DMS53 (cell line): ENCODE data around the gene GCNT2.
"Not testable (repeated sequence)": the region's sequence is repeated elsewhere in the genome, so short reads cannot be mapped to it uniquely, and the experiment has no call there.

Experiments used
- DNase-seq: peaks from one replicate; lab custom pipeline; 2025; lab: John Stamatoyannopoulos, UW

The GCNT2 gene

DNA sequence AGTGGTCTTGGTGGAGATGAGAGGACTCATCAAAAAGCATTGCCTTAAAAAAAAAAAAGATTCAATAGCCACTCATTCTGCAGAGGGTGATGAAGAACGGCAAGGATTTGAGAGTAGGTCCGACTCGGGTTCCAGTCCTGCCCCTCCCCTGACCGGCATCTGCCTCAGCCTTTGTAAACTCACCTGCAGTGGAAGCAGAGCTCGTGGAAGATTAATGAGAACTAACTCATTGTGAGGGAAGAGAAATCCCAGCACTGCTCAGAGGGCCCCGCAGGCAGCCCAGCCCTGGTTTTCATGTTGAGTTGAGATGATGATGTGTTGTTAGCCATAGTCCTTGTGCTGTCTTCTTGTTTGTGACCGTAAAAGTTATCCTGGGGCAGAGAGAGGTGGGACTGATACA, 59.4 kb downstream of the GCNT2 start:
- DNase-seq: no peak

DNA sequence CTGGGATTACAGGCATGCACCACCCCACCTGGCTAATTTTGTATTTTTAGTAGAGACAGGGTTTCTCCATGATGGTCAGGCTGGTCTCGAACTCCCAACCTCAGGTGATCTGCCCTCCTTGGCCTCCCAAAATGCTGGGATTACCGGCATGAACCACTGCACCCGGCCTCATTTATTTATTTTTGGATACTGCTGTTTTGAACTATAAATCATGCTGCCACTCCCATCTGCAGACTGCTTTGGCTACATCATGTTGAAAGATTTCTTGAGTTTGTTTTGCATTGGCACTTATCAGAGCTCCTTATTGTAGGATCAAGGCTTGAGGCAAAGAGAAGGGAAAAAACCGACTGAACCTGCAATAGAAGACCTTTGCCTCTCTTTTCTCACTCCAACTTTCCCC, 60.3 kb downstream of the GCNT2 start:
- not testable (repeated sequence) for DNase-seq

DNA sequence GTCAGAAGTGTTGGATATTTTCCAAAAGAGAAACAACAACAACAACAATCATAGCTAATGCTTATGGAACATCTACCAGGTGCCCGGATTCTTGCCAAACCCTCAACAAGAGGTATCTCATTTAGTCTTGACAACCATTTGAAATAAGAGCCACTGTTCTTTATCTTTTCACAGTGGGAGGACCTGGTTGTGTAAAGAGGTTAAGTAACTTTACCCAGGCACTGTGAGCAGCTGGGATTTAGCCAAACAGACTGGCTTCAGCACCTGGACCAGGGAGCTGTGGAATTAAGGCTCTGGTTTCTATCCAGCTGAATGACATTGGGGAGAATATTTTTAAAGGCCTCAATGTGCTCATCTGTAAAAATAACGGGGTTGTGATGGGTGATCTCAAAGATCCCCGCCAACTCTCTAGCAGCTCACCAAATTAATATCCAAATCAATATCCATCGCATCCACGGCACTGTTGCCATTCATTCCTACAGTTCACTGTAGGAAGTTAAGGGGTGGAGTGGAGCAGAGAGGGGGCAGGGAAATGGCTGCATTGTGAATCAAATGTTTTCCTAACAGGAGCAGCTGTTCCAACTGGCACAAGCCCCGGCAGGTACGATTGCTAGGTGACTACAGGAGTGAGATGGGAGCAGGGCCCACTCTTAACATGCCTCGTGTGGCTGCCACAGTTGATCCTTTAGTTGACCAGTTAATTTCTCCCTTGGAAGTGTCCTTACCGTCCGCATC, 61.8 kb downstream of the GCNT2 start:
- DNase-seq: peak; percentile 72

DNA sequence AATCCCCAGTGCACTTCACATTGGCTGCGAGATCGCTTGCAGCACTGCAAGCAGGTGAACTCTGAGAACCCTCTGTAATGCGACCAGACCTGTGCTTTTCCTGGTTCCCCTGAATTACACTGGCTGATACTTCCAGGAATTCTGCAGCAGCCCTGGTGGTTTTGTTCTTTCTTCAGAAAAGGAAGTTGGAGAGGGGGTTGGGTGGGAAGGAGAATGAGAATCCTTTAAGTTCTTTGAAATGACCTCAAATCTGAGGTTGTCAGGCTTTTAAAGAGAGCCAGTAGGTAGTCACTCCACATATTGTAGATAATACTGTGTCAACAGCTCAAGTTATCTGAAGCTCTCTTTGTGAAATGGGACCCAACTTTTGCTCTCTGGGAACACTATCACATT, 62.4 kb downstream of the GCNT2 start:
- peak; percentile 51 for DNase-seq

DNA sequence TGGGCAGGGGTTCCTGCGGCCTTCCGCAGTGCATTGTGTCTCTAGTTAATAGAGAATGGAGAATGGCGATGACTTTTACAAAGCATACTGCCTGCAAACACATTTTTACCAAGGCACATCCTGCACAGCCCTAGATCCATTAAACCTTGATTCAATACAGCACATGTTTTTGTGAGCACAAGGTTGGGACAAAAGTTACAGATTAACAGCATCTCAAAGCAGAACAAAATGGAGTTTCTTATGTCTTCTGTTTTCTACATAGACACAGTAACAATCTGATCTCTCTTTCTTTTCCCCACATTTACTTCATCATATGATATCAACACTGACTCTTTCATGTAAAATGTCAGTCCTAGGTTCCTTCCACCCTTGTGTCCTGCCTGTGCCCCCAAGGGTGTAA, 63.5 kb downstream of the GCNT2 start:
- no peak for DNase-seq

DNA sequence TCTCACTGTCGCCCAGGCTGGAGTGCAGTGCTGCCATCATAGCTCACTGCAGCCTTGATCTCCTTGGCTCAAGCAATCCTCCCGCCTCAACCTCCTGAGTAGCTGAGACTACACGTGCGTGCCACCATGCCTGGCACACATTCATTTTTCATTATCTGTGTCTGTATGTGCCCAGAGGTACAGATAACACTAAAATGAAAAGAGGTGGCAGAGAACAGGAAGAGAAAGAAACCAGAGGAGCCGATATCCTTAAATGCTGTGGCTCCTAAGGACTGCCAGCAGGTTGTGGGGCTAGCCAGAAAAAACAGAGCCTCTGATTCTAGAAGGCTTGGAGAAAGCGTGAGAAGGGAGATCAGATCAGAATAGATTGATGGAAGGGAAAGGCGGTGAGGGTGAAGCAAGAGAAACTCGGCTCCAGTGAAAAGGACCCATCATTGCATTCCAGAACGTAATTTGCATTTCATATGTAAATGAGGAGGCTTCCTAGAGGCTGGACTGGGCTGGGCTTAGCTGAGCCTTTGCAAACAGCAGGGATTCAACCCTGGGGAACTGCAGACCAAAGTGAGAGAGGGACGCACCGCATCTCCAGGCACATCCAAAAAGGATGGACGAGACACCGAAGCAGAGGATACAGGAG, 64.2 kb downstream of the GCNT2 start:
- no peak for DNase-seq

DNA sequence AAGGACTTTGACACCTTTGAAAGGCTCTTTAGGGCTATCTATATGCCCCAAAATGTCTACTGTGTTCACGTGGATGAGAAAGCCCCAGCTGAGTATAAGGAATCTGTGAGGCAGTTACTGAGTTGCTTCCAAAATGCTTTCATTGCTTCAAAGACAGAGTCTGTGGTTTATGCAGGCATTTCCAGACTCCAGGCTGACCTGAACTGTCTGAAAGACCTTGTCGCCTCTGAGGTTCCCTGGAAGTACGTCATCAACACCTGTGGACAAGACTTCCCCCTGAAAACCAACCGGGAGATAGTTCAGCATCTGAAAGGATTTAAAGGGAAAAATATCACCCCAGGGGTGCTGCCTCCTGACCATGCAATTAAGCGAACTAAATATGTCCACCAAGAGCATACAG, 65.2 kb downstream of the GCNT2 start:
- DNase-seq: no peak

DNA sequence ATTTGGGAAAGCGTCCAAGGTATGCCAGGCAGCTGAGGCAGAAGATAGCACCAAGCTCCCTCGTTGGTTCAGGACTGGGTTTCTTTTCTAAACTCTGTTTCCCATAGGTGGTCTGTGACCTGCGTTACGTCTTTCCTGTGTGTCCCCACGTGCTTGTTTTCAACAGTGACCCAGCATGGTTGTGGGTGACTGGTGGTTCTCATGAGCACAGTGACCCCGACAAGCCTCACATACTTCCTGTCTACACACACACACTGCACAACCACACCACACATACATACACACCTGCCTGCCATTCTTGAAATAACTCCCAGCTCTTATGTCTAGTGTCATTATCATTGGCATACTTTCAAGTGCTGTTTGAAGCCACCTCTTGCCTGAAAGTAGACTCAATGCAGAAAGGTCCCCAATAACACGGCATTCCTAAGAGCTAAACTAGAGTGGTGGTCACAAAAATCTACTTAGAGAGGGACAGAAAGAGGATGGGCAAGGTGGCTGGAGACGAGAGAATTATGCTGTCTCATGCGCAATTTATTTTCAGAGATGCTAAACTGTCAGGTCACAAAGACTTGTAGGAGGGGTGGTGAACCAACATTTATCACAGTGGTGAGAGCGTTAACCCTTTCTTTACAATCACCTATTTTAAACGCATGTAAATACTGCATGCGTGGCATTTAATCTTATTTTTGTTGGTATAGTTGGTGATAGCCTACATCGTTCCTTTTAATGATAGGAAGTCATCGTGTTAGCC, 66.7 kb downstream of the GCNT2 start:
- no peak for DNase-seq

DNA sequence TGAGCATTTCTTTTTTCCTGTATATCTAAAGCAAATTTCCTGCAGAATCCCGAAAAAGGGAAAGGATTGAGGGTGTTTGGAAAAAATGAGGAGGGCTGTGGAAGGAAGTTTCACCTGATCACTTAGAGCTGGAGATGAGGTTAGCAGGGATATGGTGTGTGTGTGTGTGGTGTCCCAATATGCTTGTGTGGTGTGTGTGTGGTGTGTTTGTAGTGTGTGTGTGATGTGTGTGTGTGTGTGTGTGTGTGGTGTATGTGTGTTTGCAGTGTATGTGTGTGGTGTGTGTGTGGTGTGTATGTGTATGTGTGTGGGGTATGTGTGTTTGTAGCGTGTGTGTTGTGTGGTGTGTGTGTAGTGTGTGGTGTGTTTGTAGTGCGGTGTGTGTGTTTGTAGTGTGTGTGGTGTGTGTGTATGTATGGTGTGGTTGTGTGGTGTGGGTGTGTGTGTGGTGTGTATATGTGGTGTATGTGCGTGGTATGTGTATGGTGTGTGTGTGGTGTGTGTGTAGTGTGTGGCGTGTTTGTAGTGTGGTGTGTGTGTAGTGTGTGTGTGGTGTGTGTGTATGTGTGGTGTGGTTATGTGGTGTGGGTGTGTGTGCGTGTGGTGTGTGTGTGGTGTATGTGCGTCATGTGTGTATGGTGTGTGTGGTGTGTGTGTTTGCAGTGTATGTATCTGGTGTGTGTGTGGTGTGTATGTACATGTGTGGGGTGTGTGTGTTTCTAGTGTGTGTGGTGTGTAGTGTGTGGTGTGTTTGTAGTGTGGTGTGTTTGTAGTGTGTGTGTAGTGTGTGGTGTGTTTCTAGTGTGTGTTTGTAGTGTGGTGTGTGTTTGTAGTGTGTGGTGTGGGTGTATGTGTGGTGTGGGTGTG, 67.6 kb downstream of the GCNT2 start:
- no peak for DNase-seq

DNA sequence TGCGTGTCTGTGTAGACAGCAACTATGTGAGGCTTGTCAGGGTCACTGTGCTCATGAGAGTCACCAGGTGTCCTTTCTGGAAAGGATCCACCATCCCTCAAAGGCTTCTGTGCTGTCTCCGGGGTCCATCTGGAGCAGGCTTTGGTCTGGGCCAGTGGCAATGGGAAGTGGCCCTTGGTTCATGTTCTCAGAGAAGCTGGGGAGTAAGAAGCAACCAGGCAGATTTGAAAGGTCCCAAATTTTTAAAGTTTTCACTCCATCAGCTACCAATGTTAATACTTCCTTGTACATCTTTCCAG, 68.2 kb downstream of the GCNT2 start:
- DNase-seq: no peak

DNA sequence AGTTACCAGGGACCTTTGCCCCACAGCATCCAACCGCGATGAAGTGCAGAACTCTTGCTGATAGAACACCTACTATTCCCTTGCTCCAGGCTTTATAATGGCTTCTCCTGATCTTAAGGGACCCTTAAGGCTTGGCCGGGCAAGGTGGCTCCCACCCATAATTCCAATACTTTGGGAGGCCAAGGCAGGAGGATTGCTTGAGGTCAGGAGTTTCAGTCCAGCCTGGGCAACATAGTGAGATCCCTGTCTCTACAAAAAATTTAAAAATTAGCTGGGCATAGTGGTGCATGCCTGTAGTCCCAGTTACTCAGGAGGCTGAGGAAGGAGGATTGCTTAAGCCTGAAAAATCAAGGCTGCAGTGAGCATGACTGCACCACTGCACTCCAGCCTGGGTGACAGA, 68.8 kb downstream of the GCNT2 start:
- DNase-seq: no peak

DNA sequence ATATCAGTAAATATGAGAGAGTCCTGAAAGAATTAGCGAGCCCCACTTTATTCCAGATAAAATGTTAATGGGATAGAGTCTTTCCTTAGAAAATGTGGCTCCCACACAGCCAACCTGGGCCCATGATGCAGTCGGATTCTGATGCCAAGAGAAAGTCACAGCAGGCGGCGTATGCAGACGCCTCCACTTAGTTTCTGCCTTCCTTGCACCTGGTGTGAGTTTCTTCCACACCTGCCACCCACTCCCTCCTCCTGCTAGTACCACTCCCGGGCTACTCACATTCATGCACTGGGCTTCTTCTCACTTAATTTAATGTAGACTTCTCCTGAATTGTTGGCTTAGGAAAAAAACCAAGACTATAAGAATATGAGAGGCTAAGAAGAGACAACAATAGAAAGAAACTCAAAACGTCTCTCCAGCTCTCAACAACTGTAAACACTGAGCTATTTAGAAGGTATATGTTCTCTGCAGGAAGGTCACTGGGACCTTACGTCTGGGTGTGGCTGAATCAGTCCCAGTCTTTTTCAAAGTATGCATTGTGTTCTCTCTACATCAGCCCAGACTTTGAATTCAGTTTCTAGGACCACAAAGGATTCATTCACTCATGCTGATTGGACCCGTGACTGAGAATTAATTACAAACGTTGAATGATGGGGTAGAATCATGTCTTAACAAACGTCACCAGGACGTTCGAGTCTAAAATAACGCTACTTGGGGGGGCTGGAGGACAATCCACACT, 70.4 kb downstream of the GCNT2 start:
- no peak for DNase-seq

DNA sequence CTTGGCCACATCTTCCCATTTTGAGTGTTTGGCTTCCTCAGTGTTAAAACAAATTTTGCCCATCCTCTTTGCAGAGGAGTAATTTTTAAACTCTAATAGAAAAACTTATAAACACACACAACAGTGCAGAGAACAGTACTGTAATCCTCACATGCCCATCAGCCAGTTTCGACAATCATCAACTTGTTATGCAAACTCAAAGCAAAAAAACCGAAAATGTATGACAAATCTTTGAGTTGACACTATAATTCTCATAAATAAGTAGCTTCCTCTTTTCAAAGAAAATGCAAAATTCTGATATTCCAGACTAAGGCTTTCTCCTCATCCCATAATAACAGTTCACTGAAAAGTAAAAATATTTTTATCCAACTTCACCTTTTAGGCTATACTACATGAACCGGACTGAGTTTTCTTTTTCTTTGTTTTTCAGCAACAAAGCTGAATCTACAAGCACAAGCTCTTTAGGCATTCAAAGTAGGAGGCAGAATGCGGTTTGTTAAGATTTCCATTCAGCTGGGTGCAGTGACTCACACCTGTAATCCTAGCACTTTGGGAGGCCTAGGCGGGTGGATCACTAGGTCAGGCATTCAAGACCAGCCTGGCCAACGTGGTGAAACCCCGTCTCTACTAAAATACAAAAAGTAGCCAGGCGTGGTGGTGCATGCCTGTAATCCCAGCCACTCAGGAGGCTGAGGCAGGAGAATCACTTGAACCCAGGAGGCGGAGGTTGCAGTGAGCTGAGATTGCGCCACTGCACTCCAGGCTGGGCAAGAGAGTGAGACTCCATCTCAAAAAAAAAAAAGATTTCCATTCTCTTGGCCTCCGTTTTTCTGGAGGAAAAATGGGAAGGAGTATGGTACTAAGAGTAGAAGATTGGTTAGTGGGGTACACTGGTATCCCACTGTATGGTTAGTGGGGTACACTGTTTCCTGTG, 74.8 kb downstream of the GCNT2 start:
- DNase-seq: peak; percentile 13

DNA sequence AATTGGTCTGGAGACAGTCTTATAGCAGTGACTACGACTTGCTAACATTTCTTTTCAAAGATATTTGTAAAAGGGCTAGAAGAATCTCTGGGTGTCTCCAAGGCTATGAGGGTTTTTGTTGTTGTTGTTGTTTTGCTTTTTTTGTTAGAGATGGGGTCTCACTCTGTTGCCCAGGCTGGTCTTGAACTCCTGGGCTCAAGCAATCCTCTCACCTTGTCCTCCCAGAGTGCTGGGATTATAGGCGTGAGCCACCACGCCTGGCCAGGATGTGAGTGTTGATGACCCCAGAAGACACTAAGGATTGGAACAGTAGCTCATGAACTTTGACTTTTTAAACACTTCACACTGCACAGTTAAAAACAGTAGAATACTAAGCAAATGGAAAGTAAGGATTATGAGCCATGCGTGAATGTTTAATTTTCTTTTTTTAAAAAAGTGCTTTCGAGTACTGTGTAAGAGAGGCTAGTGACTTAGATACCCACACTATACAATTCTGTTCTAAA, 76.4 kb downstream of the GCNT2 start:
- no peak for DNase-seq

DNA sequence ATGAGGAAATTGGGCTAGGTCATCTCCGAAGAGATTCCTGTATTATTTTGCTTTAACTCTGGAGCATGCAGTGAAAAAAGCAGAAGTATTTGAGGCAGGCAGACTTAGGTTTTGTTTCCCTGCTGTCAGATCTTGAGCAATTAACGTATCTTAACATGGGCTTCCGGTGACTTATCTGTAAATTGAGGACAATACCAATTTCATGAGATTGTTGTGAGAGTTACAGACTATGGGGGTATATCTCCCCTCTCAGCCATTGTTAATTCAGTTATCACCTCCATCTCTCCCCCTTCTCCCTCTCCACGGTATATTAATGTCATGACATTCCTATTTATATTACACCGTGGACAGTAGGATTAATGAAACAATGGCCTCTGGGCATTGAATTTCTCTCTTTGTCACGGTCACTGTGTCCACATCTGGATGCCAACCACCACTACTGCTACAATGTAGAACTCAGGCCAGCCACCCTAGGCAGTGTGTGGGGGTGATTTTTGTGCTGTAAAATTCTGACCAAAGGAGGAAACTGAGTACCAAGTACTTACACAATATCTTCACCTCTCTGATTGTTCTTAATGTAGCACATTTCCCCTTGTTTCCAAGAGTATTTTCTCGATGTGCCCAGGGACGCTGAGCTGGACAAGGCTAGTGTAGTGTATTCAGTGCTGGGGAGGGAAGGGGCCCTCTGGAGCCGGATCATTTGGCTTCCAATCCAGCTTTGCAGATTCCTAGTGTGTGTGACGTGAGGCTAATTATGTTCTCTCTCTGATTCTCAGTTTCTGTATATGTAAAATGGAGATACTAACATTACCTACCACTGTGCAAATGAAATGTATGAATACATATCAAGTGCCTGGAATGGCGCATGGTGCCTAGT, 77.2 kb downstream of the GCNT2 start:
- peak; percentile 61 for DNase-seq

DNA sequence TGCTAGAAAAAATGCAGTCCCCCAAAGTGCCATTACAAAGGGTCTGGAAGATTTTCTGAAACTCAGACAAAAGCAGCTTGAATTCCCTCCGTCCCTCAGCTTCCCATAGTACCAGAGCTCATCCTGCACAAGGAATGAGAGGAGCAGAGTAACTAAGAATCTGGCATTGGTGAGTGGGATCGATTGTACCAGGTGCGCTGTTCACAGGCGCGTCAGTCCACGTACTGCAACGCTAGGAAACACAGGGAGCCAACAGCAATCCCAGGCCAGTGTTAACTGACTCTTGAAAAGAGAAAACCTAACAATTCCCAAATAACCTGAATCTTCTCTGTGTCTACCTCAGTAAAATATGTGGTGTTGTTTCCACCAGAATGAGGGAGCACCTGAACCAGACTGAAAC, 77.9 kb downstream of the GCNT2 start:
- no peak for DNase-seq

DNA sequence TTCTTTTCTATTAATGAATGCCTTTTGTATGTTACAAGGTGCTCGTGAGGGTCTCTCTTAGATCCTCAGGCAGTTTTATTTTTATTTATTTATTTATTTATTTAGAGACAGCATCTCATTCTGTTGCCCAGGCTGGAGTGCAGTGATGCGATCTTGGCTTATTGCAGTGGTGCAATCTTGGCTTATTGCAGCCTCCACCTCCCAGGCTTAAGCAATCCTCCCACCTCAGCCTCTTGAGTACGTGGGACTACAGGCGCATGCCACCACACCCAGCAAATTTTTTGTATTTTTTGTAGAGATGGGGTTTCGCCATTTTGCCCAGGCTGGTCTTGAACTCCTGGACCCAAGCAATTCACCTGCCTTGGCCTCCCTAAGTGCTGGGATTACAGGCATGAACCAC, 79.5 kb downstream of the GCNT2 start:
- DNase-seq: not testable (repeated sequence)

DNA sequence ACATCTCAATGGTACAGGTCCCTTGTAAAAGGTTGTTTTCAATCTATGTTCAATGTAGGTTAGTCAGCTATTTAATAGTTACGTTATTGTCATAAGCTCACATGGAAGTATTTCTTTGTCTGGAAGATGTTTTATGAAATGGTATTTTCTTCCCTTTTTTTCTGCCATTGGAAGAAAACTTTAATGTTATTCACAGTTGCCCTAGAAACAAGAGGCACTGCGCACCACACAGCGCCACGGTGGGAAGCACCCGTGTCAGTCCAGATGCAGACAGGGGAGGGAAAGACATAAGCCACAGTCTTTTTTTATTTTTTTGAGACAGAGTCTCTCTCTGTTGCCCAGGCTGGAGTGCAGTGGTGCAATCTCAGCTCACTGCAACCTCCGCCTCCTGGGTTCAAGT, 82.1 kb downstream of the GCNT2 start:
- no peak for DNase-seq

DNA sequence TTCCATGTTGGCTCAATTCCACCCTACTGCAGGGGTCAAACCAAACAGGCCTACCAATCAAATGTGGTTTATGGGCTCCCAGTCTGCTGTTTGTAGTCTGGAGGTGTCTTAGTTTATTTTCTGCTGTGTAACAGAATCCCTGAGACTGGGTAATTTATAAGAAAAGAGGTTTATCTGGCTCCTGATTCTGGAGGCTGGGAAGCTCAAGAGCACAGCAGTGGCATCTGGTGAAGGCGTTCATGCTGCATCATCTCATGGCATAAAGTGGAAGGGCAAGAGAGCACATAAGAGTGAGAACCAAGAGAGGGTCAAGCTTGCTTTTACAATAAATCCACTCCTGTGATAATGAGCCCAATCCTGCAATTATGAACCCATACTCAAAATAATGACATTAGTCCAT, 87.9 kb downstream of the GCNT2 start:
- DNase-seq: no peak
